Measurements from ENCODE around the gene STARD3. TPM values are rescaled to one million over a fixed set of nuclear protein-coding genes. Genes with fewer than 3 reads are reported as not detected.

Gene STARD3
- total and polyA plus RNA-seq, 7 donors: 21.0 to 59.2 (median 37.0) TPM

- peak overlapping the region in 1 of 4 donors; percentile 3 for H3K27ac ChIP-seq
- 12 to 75% methylated on average over 12 of the region's 12 CpGs for WGBS, 2 donors
- no peak for DNase-seq
- H3K9me3 ChIP-seq: no peaks in the 10 kb centered on the region
- H3K27me3 ChIP-seq: peaks cover 25 to 64% (median 53%) of the 10 kb centered on the region in 3 donors
- no peaks in the 10 kb centered on the region for H3K36me3 ChIP-seq
- no peak overlapping the region for H3K4me3 ChIP-seq
- intact Hi-C loops (cut with DNase I): loop anchor here (10.0 kb wide), 1 partner anchor 345 kb away; no protein-coding TSS in a partner anchor
- peaks cover 0 to 24% (median 17%) of the 10 kb centered on the region in 4 donors for H3K4me1 ChIP-seq
- no peak for TF ChIP-seq CTCF (IDR thresholded peaks at IDR 0.05)
- no peak for TF ChIP-seq POLR2A (IDR thresholded peaks at IDR 0.05)
- no peak for TF ChIP-seq POLR2AphosphoS5 (IDR thresholded peaks at IDR 0.05)
- TF ChIP-seq EP300 (IDR thresholded peaks at IDR 0.05): no peak
Observed at GRCh38 chr17:39629898-39630297, 7.0 kb upstream of the STARD3 start.

- Histone ChIP-seq H3K4me3 (no peak overlapping the region), H3K27ac (peak overlapping the region in 1 of 4 donors; percentile 52), H3K9me3 (no peaks in the 10 kb centered on the region), H3K36me3 (no peaks in the 10 kb centered on the region), H3K4me1 (peaks cover 0 to 34% (median 22%) of the 10 kb centered on the region in 4 donors), H3K27me3 (peaks cover 14 to 49% (median 38%) of the 10 kb centered on the region in 3 donors)
- WGBS, 2 donors: 9 to 28% methylated on average over 6 of the region's 6 CpGs
- no peak for DNase-seq
- TF ChIP-seq EP300 (IDR thresholded peaks at IDR 0.05) (no peak), POLR2A (IDR thresholded peaks at IDR 0.05) (no peak), CTCF (IDR thresholded peaks at IDR 0.05) (no peak), POLR2AphosphoS5 (IDR thresholded peaks at IDR 0.05) (no peak)
- intact Hi-C loops (cut with DNase I): no loop called here
Observed at GRCh38 chr17:39631403-39631802, 5.5 kb upstream of the STARD3 start.

DNA sequence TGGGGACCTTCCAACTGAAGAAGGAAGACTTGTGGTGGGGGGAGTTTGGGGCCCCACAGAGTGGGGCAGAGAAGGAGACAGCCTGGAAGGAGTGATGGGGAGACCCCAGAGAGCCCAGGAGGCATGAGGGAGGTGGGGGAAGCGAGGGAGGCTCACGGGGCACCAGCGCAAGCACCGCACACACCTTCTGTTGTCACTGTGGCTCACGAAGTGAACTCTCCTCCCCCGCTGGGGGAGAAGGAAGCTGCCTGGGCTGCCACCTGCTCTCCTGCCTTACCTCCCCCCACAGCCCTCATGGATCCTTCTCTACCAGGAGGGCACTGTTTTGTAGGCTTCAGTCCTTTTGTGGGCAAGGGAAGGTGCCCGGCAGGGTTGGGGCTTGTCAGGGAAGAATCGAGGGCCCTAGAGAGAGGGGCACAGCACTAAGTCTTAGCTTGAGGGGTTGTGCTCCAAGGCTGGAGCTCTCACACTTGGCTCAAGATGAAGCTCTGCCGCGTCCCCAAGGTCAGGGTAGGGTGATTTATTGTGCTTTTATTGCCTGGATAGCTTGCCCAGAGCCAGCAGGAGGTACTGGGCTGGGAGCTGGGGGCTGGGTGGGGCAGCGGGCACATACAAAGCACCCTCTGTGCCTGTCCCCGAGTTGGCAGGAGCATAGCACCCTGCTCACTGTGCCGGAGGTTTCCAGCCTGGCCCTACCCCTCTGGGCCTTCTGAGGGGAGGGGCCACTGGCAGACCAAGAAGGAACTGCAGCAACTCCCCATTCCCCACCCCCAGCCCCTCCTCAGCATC lies 4.6 kb upstream of the STARD3 start:
- peak; percentile 72 for DNase-seq
- H3K9me3 ChIP-seq: no peaks in the 10 kb centered on the region
- peak overlapping the region in 3 of 4 donors; percentile 14 to 52 (median 38) for H3K27ac ChIP-seq
- no peak overlapping the region for H3K4me3 ChIP-seq
- peaks cover 10 to 39% (median 29%) of the 10 kb centered on the region in 3 donors for H3K27me3 ChIP-seq
- H3K36me3 ChIP-seq: no peaks in the 10 kb centered on the region
- intact Hi-C loops (cut with DNase I): no loop called here
- 7 to 36% methylated on average over 13 of the region's 13 CpGs for WGBS, 2 donors
- peak in 1 of 2 donors; percentile 20 for TF ChIP-seq POLR2A (IDR thresholded peaks at IDR 0.05)
- TF ChIP-seq CTCF (IDR thresholded peaks at IDR 0.05): no peak
- TF ChIP-seq POLR2AphosphoS5 (IDR thresholded peaks at IDR 0.05): peak in 1 of 4 donors; percentile 14
- peaks cover 0 to 29% (median 15%) of the 10 kb centered on the region in 4 donors for H3K4me1 ChIP-seq

DNA sequence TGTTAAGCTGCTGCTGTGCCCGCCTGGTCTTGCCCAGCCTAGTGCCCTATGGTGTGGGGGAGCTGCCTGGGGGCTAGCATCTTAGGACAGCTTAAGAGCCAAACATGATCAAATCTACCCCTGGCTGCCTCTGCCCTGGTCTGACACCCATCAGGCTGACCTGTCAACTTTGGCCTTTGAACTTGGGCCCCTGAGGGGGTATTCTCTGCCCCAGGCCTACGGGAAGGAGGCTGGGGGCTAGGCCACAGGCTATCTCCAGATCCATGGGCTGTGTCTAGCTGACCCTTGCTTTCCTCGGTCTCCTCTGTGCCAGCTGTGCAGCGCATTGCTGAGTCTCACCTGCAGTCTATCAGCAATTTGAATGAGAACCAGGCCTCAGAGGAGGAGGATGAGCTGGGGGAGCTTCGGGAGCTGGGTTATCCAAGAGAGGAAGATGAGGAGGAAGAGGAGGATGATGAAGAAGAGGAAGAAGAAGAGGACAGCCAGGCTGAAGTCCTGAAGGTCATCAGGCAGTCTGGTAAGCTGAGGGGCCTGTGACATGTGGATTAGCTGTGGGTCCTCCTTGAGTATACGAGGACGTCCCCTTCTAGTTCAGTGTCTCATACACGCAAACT lies 3.3 kb upstream of the STARD3 start:
- no peak for TF ChIP-seq POLR2AphosphoS5 (IDR thresholded peaks at IDR 0.05)
- no peak for TF ChIP-seq POLR2A (IDR thresholded peaks at IDR 0.05)
- TF ChIP-seq EP300 (IDR thresholded peaks at IDR 0.05): no peak
- TF ChIP-seq CTCF (IDR thresholded peaks at IDR 0.05): no peak
- 36 to 75% methylated on average over 8 of the region's 8 CpGs for WGBS, 2 donors
- no peak for DNase-seq
- Histone ChIP-seq H3K9me3 (no peaks in the 10 kb centered on the region), H3K27me3 (peaks cover 0 to 26% (median 17%) of the 10 kb centered on the region in 3 donors), H3K4me1 (peaks cover 0 to 40% (median 25%) of the 10 kb centered on the region in 4 donors), H3K36me3 (no peaks in the 10 kb centered on the region), H3K27ac (peak overlapping the region in 2 of 4 donors; percentile 0 to 55), H3K4me3 (no peak overlapping the region)
- intact Hi-C loops (cut with DNase I): no loop called here

Data from sigmoid colon (tissue), 7 donors.